Activated naive CD4-positive, alpha-beta T cell treated with anti-CD3 and anti-CD28 coated beads, Interleukin-2, amount 50 U/mL, for 16 hours (primary cell): ENCODE results near the gene GABBR2.

Source experiments
- DNase-seq: peaks from one replicate; pipeline ENCODE4 v3.0.0-alpha.2; 2020

The GABBR2 gene

GRCh38 chr9:98383758-98384157, 325.0 kb downstream of the GABBR2 start:
- no peak for DNase-seq

GRCh38 chr9:98381311-98382103, 327.2 kb downstream of the GABBR2 start:
- no peak for DNase-seq

- no peak for DNase-seq
Observed at GRCh38 chr9:98380065-98380681, 328.6 kb downstream of the GABBR2 start.

- DNase-seq, result no peak
Observed at GRCh38 chr9:98379572-98379971, 329.2 kb downstream of the GABBR2 start.

GRCh38 chr9:98378794-98379193, 329.9 kb downstream of the GABBR2 start:
- DNase-seq, result no peak

- no peak for DNase-seq
Observed at GRCh38 chr9:98378206-98378780, 330.4 kb downstream of the GABBR2 start.

GRCh38 chr9:98375138-98375726, 333.5 kb downstream of the GABBR2 start:
- DNase-seq, result no peak

GRCh38 chr9:98374385-98375051, 334.2 kb downstream of the GABBR2 start:
- DNase-seq, result no peak

- DNase-seq, result no peak
Observed at GRCh38 chr9:98373609-98374008, 335.1 kb downstream of the GABBR2 start.

- DNase-seq, result no peak
Observed at GRCh38 chr9:98372077-98372836, 336.5 kb downstream of the GABBR2 start.

- DNase-seq, result no peak
Observed at GRCh38 chr9:98370976-98371315, 337.8 kb downstream of the GABBR2 start.

GRCh38 chr9:98370300-98370975, 338.3 kb downstream of the GABBR2 start:
- DNase-seq, result no peak

- DNase-seq, result no peak
Observed at GRCh38 chr9:98369896-98370295, 338.8 kb downstream of the GABBR2 start.

- no peak for DNase-seq
Observed at GRCh38 chr9:98369471-98369870, 339.3 kb downstream of the GABBR2 start.

GRCh38 chr9:98369066-98369425, 339.7 kb downstream of the GABBR2 start:
- DNase-seq, result no peak

GRCh38 chr9:98368366-98369065, 340.2 kb downstream of the GABBR2 start:
- no peak for DNase-seq

GRCh38 chr9:98367923-98368322, 340.8 kb downstream of the GABBR2 start:
- no peak for DNase-seq

- no peak for DNase-seq
Observed at GRCh38 chr9:98367371-98367900, 341.3 kb downstream of the GABBR2 start.

GRCh38 chr9:98365781-98366180, 343.0 kb downstream of the GABBR2 start:
- DNase-seq, result no peak

- no peak for DNase-seq
Observed at GRCh38 chr9:98365227-98365669, 343.5 kb downstream of the GABBR2 start.

- DNase-seq, result no peak
Observed at GRCh38 chr9:98364086-98364485, 344.6 kb downstream of the GABBR2 start.
